Fibroblast of peridontal ligament (primary cell): Measurements from ENCODE around the gene CKAP4.
"Not testable (repeated sequence)": the region's sequence is repeated elsewhere in the genome, so short reads cannot be mapped to it uniquely, and the experiment has no call there.

Experiments
- DNase-seq: peaks from one replicate; pipeline ENCODE4 v3.0.0-alpha.2; 2010; ENCODE audit errors: extremely low read depth

The CKAP4 gene

GRCh38 chr12:106247674-106248311, at the start of gene CKAP4:
TSS of gene CKAP4 (minus strand) at chr12:106248020. CDS start at chr12:106247851, 169 bp downstream.
- peak; percentile 72 for DNase-seq

- DNase-seq = no peak
Observed at GRCh38 chr12:106297075-106297474, 49.3 kb upstream of the CKAP4 start.

GRCh38 chr12:106296179-106296877, 48.5 kb upstream of the CKAP4 start:
- DNase-seq = peak; percentile 78

GRCh38 chr12:106292339-106292738, 44.5 kb upstream of the CKAP4 start:
- DNase-seq = no peak

- no peak for DNase-seq
Observed at GRCh38 chr12:106291342-106291741, 43.5 kb upstream of the CKAP4 start.

- no peak for DNase-seq
Observed at GRCh38 chr12:106290666-106291065, 42.8 kb upstream of the CKAP4 start.

GRCh38 chr12:106289196-106289681, 41.4 kb upstream of the CKAP4 start:
- no peak for DNase-seq

- peak; percentile 94 for DNase-seq
Observed at GRCh38 chr12:106288494-106289195, 40.8 kb upstream of the CKAP4 start.

- no peak for DNase-seq
Observed at GRCh38 chr12:106288101-106288493, 40.3 kb upstream of the CKAP4 start.

GRCh38 chr12:106287364-106287763, 39.5 kb upstream of the CKAP4 start:
- no peak for DNase-seq

- DNase-seq = not testable (repeated sequence)
Observed at GRCh38 chr12:106286576-106287162, 38.8 kb upstream of the CKAP4 start.

GRCh38 chr12:106285982-106286381, 38.2 kb upstream of the CKAP4 start:
- DNase-seq = no peak

GRCh38 chr12:106284358-106285105, 36.7 kb upstream of the CKAP4 start:
- no peak for DNase-seq

- DNase-seq = peak; percentile 64
Observed at GRCh38 chr12:106282457-106283097, 34.8 kb upstream of the CKAP4 start.

- no peak for DNase-seq
Observed at GRCh38 chr12:106281804-106282203, 34.0 kb upstream of the CKAP4 start.

GRCh38 chr12:106281056-106281782, 33.4 kb upstream of the CKAP4 start:
- no peak for DNase-seq

GRCh38 chr12:106280106-106280505, 32.3 kb upstream of the CKAP4 start:
- no peak for DNase-seq

- no peak for DNase-seq
Observed at GRCh38 chr12:106276032-106276740, 28.4 kb upstream of the CKAP4 start.

GRCh38 chr12:106275458-106275857, 27.6 kb upstream of the CKAP4 start:
- no peak for DNase-seq
